Measurements from ENCODE around the gene MYBBP1A.

DNA sequence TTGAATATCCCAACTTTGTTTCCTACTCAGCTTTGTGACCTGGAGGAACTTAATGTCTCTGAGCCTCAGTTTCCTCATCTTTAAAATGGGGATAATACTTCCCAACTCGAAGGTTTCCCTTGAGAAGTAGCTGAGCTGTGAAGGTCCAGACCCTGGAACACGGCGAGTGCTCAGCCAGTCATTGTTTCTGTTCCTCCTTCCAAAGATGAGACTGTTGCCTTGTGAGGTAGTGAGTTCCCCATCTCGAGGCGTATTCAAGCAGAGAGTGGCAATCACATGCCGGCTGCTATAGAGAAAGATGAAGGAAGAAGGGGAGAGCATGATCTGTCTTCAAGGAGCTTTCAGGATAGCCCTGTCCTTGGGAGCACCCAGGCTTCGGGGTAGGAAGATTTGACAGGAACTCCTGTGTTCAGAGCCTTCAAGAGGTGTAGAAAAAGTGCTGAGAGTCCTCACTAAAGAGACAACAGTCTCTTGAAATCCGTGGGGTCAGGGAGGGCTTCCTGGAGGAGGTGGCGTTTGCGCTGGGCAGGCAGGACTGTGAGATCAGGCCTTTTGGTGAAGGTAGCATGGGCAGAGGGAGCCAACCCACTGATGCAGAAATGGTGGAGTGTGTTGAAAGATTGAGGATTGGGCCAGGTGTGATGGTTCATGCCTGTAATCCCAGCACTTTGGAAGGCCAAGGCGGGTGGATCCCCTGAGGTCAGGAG lies 29.3 kb downstream of the MYBBP1A start:
- TF ChIP-seq, protein P1, sequence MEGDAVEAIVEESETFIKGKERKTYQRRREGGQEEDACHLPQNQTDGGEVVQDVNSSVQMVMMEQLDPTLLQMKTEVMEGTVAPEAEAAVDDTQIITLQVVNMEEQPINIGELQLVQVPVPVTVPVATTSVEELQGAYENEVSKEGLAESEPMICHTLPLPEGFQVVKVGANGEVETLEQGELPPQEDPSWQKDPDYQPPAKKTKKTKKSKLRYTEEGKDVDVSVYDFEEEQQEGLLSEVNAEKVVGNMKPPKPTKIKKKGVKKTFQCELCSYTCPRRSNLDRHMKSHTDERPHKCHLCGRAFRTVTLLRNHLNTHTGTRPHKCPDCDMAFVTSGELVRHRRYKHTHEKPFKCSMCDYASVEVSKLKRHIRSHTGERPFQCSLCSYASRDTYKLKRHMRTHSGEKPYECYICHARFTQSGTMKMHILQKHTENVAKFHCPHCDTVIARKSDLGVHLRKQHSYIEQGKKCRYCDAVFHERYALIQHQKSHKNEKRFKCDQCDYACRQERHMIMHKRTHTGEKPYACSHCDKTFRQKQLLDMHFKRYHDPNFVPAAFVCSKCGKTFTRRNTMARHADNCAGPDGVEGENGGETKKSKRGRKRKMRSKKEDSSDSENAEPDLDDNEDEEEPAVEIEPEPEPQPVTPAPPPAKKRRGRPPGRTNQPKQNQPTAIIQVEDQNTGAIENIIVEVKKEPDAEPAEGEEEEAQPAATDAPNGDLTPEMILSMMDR (IDR thresholded peaks at IDR 0.05; ENCODE audit: poor library complexity): no peak
- TF ChIP-seq EZH2 (IDR thresholded peaks at IDR 0.05; ENCODE audit: borderline replicate concordance): no peak
- no peak for TF ChIP-seq EZH2phosphoT487 (IDR thresholded peaks at IDR 0.05; ENCODE audit: low read depth, severe bottlenecking, unreplicated experiment)

Measured in hepatocyte (in vitro differentiated cells).